Right forelimb (tissue), 1 donor: ENCODE measurements around the gene POLRMT.
"Not testable (repeated sequence)": the region's sequence is repeated elsewhere in the genome, so short reads cannot be mapped to it uniquely, and the experiment has no call there.

Experiments
- DNase-seq: peaks from one replicate; pipeline ENCODE4 v3.0.0-alpha.2; 2018

Gene POLRMT

DNA sequence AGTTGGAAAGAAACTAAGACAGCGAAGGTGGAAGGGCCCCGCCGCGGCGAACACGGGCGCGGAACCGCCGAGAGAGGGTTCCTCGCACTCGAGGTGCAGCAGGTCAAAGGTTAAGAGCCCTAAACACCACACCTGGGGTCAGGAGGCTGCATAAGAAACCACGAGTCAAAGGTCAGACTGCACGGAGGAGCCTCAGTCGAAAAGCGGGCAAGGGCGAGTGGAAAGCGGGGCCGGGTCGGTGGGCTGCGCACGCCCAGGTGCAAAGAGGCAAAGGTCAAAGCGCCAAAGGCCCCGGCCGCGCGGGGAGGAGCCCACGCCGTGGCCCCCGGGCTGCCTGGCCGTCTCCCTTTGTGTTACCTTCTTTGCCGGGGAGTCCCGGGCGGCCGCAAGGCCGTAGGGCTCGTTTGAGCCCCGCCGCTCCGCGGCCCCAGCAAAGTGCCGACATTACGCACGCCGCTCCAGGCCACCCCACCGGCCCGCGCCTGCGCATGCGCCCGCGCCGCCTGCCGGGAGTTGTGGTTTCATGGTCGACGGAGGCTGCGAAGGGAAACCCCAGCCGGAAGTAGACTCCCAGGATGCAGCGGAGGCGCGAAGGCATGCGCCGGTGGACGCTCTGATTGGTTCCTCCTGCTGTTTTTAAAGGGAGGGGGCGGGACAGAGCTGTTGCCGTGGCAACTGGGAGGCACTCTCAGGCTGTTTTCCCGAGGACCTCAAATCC is at the start of gene POLRMT:
TSS of gene POLRMT (minus strand) at position 470 of the 718 bp plus-strand sequence. CDS start at position 445, 25 bp downstream.
- peak; percentile 98 for DNase-seq

- DNase-seq = no peak
Observed at GRCh38 chr19:682678-683320, 49.5 kb upstream of the POLRMT start.

DNA sequence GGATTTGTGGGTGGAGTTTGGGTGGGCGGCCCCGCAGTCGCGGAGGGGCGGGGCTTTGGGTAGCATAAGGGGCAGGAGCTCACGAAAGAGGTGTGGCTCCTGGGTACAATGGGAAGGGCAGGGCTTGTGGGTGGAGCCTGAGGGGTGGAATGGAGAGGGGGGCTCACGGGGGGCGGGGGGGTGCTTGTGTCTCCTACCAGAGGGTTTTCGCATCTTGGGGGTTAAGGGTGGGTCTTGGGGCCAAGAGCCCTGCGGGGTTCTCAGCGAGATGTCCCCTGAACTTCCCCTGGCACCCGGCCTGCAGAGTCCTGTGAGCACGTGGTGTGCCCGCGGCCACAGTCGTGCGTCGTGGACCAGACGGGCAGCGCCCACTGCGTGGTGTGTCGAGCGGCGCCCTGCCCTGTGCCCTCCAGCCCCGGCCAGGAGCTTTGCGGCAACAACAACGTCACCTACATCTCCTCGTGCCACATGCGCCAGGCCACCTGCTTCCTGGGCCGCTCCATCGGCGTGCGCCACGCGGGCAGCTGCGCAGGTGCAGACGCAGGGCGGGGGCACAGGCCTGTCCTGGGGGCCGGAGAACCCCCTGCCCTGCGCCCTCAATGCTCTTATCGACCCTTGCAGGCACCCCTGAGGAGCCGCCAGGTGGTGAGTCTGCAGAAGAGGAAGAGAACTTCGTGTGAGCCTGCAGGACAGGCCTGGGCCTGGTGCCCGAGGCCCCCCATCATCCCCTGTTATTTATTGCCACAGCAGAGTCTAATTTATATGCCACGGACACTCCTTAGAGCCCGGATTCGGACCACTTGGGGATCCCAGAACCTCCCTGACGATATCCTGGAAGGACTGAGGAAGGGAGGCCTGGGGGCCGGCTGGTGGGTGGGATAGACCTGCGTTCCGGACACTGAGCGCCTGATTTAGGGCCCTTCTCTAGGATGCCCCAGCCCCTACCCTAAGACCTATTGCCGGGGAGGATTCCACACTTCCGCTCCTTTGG is 48.0 kb upstream of the POLRMT start:
- DNase-seq = no peak

DNA sequence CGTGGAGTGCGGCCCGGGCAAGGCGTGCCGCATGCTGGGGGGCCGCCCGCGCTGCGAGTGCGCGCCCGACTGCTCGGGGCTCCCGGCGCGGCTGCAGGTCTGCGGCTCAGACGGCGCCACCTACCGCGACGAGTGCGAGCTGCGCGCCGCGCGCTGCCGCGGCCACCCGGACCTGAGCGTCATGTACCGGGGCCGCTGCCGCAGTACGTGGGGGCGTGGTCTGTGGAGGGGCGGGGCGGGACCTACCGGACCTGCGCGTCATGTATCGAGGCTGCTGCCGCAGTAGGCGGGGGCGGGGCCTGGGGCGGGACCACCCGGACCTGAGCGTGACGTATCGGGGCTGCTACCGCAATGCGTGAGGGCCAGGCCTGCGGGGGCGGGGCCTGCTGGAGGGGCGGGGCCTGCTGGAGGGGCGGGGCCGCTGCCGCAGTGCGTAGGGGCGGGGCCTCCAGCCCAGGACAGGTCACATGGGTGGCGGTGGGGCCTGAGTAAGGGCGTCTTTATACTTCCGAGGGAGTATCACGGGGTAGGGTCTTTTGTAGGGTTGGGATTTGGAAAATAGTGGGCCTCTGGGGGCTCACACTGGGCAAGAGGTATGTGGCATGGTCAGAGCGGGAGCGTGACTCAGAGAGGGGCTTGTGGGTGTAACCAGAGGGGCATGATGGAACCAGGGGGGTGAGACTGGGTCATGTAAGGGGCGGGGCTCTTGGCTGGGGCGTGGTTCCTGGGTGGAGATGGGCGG is 47.1 kb upstream of the POLRMT start:
- peak; percentile 100 for DNase-seq

DNA sequence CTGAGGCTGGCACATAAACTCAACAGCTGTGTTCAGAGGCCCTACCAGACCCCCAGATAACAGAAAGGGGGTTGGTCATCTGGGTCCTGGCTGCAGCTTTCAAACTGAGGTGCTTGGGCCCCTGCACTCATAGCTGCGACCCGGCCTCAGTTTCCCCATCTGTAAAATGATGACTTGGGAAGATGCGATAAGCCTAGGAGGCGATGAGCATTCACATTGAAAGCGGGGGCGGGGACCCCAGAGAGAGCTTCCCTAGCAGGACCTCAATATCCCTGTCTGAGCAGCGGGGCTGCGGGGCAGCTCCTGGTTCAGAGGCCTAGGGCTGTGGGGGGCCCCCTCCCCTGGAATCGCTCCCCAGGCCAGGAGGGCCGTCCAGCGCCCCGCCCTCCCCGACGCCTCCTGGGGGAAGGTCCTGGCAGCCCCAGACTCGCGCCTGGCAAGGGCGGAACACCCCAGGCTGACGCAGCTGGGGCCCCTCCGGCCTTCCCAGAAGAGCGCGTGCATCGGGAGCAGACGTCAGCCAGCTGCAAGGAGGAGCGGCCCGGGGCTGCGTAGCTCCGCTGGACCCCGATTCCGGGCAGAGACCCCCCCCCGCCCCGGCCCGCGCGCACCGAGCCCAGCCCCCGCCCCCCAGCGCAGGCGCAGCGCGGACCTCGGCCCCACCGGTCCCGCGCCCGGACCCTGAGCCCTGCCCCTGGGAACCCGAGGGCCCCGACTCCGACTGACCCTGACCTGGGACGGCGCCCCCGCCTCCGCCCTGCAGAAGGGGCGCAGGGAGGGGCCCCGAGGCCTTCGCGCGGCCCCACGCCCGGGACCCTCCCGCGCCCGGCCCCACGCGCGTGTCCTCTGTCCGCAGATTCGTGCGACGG is 46.3 kb upstream of the POLRMT start:
- DNase-seq = peak; percentile 88

GRCh38 chr19:678791-679388 is 45.6 kb upstream of the POLRMT start:
- DNase-seq = no peak

GRCh38 chr19:677601-678436 is 44.5 kb upstream of the POLRMT start:
- DNase-seq = no peak

- DNase-seq = peak; percentile 74
Observed at GRCh38 chr19:677201-677600, 43.9 kb upstream of the POLRMT start.

DNA sequence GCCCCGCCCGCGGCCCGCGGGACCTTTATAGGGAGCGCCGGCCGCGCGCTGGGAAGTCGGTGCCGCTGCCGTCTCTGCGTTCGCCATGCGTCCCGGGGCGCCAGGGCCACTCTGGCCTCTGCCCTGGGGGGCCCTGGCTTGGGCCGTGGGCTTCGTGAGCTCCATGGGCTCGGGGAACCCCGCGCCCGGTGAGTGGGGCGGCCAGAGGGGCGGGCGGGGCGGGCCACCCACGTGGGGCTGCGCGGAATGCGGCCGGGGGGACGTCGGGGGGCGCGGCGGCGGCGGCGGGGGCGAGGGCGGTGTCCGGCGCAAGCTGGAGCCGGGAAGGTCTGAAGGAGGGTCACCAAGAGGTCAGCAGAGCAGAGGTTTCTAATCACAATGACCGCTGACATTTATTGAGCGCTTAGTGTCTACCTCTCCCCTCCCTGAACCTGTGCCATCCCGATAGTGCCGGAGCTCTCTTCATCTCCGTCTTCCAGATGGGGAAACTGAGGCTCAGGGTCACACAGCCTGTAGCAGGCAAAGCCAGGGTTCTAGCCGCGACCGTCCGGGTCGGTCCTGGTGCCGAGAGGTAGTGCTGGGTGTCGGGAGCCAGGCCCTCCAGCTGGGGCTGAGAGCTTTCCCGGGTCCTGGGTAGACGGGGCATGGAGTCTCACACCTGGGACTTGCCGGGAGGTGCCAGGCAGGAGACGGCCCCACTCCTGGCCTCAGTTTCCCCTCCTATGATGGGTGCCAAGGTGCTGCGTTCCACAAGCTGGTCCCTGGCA is 43.2 kb upstream of the POLRMT start, which contains the start of gene FSTL3:
TSS of gene FSTL3 (plus strand) at position 54 of the 767 bp plus-strand sequence. CDS start at position 86, 32 bp downstream.
- no peak for DNase-seq

DNA sequence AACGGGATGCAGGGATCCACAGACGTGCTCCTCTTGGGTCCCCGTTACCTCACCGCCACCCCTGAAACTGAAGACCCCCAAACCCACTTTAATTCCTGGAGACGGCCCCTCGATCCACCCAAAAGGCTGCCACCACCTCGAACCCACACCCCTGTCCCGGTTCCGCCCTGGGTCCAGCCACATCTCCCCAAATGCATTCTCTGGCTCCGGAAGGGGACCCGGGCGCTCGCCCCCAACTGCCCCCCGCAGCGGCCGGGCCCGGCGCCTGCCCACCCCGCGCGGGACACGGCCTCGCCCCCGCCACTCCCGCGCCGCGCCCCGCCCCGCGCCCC is 42.6 kb upstream of the POLRMT start:
- no peak for DNase-seq

- DNase-seq = no peak
Observed at GRCh38 chr19:674282-675151, 41.2 kb upstream of the POLRMT start.

GRCh38 chr19:670609-671075 is 37.3 kb upstream of the POLRMT start:
- no peak for DNase-seq

DNA sequence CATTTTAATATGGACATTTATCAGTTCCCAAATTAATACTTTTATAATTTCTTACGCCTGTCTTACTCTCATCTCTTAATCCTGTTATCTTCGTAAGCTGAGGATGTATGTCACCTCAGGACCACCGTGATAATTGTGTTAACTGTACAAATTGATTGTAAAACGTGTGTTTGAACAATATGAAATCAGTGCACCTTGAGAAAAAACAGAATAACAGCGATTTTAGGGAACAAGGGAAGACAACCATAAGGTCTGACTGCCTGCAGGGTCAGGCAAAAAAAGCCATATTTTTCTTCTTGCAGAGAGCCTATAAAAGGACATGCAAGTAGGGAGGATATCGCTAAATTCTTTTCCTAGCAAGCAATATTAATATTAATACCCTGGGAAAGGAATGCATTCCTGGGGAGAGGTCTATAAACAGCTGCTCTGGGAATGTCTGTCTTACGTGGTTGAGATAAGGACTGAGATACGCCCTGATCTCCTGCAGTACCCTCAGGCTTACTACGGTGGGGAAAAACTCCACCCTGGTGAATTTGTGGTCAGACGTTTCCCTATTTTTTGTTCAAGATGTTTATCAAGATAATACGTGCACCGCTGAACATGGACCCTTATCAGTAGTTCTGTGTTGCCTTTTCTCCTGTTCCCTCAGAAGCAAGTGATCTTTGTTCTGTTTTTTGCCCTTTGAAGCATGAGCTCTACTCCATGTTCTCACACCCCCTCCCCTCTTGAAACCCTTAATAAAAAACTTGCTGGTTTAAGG is 35.5 kb upstream of the POLRMT start:
- DNase-seq = not testable (repeated sequence)

DNA sequence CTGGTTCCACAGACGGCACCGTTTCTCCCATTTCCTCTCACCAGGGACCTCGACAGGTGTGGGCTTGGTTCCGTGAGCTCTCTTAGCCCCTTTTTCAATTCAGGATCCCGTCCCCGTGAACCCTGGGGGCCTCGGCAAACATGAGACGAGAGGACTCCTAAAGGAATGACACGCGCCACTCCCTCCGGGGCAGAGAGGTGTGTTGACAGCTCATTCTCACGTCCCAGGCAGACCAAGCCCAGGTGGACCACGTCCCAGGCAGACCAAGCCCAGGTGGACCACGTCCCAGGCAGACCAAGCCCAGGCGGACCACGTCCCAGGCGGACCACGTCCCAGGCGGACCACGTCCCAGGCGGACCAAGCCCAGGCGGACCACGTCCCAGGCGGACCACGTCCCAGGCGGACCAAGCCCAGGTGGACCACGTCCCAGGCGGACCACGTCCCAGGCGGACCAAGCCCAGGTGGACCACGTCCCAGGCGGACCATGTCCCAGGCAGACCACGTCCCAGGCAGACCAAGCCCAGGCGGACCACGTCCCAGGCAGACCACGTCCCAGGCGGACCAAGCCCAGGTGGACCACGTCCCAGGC is 33.7 kb upstream of the POLRMT start:
- DNase-seq = not testable (repeated sequence)

GRCh38 chr19:664913-665443 is 31.6 kb upstream of the POLRMT start:
- DNase-seq = peak; percentile 89

GRCh38 chr19:663682-664117 is 30.4 kb upstream of the POLRMT start:
- no peak for DNase-seq
